Articular chondrocyte of knee joint (primary cell): ENCODE results near the gene TMEM167A. TPM values are rescaled to one million over a fixed set of nuclear protein-coding genes. Genes with fewer than 3 reads are reported as not detected.
A peak's percentile ranks its signal among the peaks of the same experiment; 100 is the strongest.

Experiments used
- small RNA-seq: library from RNA; depleted of rRNA; stranded (forward); fragments of <200 nt; gene quantifications from one replicate; pipeline ENCODE3, GENCODE V24; 2012
- total RNA-seq: library from RNA; depleted of rRNA; stranded (reverse); fragments of >200 nt; gene quantifications from 2 replicates; pipeline ENCODE4 v1.2.3, GENCODE V29; 2012

The TMEM167A gene, protein sequence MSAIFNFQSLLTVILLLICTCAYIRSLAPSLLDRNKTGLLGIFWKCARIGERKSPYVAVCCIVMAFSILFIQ
- total RNA-seq = 86.6 and 94.6 TPM in 2 replicates

DNA sequence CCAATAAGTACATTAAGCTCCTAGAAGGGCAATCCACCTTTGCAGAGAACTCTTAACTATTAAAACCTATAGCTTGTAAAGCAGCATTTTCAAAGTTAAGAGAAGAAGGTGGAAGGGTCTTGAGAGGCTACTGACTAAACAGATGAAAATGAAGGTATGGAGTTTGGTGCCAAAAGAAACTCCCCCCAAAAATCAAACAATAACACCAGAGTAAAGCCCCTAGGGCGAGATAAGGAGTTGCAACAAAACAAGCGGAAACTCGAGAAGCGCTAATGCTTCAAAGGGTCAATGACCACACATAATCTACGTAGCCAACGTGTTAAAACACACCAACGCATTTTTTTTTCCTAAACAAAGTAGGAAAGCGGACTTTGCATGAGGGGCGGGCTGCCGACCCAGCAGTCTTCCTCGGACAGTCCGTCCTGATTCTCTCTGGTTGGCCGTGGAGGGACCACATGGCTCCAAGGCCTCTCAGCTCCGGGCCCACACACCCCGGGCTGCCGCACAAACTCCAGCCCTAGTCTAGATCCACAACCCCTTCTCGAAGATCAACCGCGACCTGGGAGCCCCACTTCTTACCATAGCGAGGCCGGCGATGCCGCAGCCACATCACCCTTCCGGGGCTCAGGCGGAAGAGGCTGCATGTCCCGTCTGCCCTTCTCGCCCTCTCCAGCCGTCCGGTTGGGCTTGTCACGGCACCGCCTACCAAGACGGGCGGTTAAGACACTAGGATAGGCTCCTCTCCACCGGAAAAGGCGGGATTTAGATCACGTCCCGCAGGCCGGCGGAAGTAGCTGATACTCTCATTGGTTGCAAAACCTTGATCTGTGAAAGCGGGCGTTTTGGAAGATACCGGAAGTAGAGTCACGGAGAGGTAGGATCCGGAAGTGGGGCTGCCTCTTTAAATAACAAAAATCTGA, at the start of gene TMEM167A, which contains the start of gene XRCC4:
Gene TMEM167A (minus strand): TSS at position 653 of the 920 bp plus-strand sequence. CDS start 71 bp downstream, at position 582.
Gene XRCC4 (plus strand): TSS at position 806 of the 920 bp plus-strand sequence. CDS start 27,373 bp downstream, outside the sequence.

Small RNAs within 50 kb of the gene (small RNA-seq; reads per million reads assigned to genes)
- 80.0 reads per million, percentile 97 among the genes with 10 or more reads in this experiment for gene SCARNA18

Other genes with a start within 250 kb of the TMEM167A start
- 8.1 and 12.8 TPM in 2 replicates for gene XRCC4, start 153 bp upstream of the TMEM167A start, total RNA-seq